HG03469 (cell line): ENCODE data around the gene WSB2.
"Not testable (repeated sequence)": the region's sequence is repeated elsewhere in the genome, so short reads cannot be mapped to it uniquely, and the experiment has no call there.

Experiments used
- ATAC-seq: cut with Tn5 transposase; IDR thresholded peaks from one replicate; pipeline ENCODE4 v1.9.1; 2021; ENCODE audit warnings: mild to moderate bottlenecking, moderate library complexity, moderate number of reproducible peaks; ENCODE audit not compliant: unreplicated experiment

WSB2 gene

GRCh38 chr12:117999806-118000205 lies 61.2 kb downstream of the WSB2 start:
- not testable (repeated sequence) for ATAC-seq

GRCh38 chr12:117998719-117999118 lies 62.3 kb downstream of the WSB2 start:
- ATAC-seq, result no peak

- no peak for ATAC-seq
Measured at GRCh38 chr12:117994551-117995438, 66.2 kb downstream of the WSB2 start.

- ATAC-seq, result no peak
Measured at GRCh38 chr12:117986705-117987469, 74.1 kb downstream of the WSB2 start.

- no peak for ATAC-seq
Measured at GRCh38 chr12:117985182-117985581, 75.8 kb downstream of the WSB2 start.
